GM19372 (cell line): ENCODE measurements around the gene KMO.

Experiments
- ATAC-seq: cut with Tn5 transposase; IDR thresholded peaks from one replicate; pipeline ENCODE4 v1.9.1; 2021; ENCODE audit warnings: mild to moderate bottlenecking, low read depth, moderate library complexity; ENCODE audit not compliant: unreplicated experiment

The KMO gene

DNA sequence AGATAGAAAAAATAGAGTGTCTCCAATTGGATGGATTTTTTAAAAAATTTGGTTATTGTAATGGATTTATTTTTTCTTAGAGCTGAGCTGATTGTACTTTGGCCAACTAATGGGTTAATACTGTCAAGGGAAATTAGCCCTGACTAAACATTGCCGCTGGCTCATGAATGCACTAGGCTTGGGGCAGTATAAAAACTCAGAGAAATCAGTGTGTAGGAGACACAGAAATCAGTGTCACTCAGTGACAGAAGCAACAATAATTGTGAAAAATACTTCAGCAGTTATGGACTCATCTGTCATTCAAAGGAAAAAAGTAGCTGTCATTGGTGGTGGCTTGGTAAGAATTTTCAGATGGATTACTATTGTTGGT, at the start of gene KMO:
TSS of gene KMO (plus strand) at position 217 of the 370 bp plus-strand sequence. CDS start at position 284, 67 bp downstream.
- peak; percentile 28 for ATAC-seq

DNA sequence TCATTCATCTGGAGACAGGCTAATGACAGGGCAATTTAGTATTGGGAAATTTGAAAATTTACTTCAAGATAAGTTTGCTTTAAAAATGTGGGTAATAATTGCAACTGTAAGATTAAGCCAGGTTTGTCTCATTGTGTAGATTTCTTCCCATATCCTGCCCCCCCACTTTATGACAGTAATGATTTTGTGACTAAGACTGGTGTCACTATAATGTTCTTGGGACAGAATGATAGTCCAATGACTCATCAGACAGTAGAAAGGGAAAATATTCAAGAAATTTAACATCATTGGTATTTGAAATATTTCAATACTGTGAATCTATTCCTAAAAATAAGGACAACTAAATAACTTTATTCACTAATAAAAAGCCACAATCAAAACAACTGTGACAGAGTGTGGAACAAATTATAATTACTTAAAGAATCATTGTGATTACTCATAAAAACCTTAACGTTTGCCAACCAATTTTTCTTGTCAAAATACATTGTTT, 49.4 kb upstream of the KMO start:
- ATAC-seq = no peak

- ATAC-seq = peak; percentile 37
Observed at GRCh38 chr1:241485145-241485544, 47.0 kb upstream of the KMO start.

- peak; percentile 76 for ATAC-seq
Observed at GRCh38 chr1:241485554-241485992, 46.6 kb upstream of the KMO start.

GRCh38 chr1:241488739-241489138, 43.4 kb upstream of the KMO start:
- no peak for ATAC-seq

DNA sequence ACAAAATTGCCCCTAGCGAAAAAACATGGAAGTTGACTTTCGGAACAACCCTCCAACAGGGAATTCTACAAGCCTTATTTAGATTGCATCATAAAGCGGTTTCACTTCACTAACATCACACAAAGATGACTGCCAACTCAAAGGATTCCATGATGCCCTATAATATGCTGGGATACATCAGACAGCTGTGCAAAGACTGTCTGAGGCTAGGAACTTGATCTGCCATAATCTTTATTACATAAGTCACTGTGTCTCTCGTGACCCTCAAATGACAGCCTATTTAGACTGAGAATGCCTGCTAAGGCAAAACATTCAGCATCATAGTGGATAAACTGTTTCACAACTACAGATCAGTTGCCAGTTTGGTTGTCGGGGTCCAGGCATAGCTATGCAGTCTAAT, 36.4 kb upstream of the KMO start:
- ATAC-seq = no peak

- no peak for ATAC-seq
Observed at GRCh38 chr1:241499910-241500309, 32.3 kb upstream of the KMO start.

DNA sequence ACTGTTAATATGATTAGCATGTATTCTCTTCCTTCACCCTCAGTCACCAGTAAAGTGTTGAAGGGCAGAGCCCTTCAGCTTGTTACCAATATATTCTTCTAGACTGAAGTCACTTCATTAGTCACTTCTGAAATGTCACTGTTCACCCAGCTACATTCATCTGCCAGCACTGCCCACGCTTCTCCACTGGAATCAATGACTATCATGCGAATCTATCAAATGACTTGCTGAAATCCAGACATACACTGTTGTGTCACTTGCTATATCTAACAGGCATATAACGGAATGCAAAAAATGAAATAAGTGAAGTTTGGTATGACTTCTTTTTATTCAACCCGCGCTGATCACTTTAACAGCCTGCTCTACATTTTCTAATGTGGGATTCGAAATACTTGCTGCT, 28.7 kb upstream of the KMO start:
- ATAC-seq = no peak

- no peak for ATAC-seq
Observed at GRCh38 chr1:241507189-241507863, 24.9 kb upstream of the KMO start.

- ATAC-seq = no peak
Observed at GRCh38 chr1:241513378-241513777, 18.8 kb upstream of the KMO start.

- peak; percentile 29 for ATAC-seq
Observed at GRCh38 chr1:241518476-241519307, 13.5 kb upstream of the KMO start.

DNA sequence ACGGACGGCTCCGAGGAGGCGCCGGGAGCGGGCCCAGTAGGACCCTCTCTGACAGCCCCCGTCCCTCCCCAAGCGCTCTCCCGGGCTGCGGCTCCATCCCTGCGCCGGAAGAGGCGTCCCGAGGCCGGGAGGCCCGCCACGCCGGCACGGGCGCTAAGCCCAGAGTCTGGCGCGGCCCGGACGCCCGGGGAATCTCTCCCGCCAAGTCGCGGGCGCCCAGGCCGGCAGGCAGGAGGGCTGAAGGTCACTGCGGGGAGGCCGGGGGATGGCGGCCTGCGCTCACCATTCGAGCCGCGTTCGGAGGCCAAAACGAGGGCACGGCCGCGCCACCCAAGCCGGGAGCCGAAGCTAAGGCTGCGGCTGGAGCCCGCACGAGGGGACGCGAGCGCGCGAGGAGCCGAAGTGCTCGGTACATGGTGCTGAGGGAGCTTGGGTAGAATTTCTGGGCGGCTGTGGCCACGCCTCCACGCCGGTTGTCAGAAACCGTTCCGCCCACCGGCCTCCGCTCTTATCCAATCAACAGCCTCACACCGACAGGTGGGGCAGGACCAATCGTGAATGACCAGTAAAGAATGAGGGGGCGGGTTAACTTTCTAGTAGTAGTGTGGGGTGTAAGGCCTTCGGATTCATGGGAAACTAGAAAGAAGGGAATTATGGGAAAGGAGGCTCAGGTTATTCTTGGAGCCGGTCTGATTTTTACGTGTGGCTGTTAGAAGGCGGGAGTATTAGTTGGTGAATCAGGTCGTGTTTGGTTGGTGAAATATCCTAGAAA, 12.7 kb upstream of the KMO start, which contains the start of gene FH:
TSS of gene FH (minus strand) at position 448 of the 772 bp plus-strand sequence. CDS start at position 415, 33 bp downstream.
- peak; percentile 96 for ATAC-seq

GRCh38 chr1:241520080-241520465, 12.1 kb upstream of the KMO start:
- ATAC-seq = no peak

- ATAC-seq = no peak
Observed at GRCh38 chr1:241521718-241522117, 10.5 kb upstream of the KMO start.

DNA sequence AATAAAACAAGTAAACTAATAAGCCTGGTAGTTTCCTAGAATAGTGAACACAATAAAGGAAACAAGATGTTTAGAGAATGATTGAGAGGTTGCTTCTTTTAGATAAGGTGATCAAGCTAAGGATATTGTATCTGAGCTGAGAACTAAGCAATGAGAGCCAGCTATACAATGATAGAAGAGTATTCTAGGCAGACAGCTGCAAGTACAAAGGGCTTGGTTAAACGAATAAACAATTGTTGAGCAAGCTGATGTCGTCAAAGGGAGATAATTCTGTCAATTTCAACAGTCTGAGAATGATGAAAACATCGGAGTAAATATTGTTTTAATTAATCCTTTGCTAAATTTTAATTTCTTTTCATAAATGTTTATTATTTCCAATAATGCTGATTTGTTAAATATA, 7.2 kb upstream of the KMO start:
- no peak for ATAC-seq

GRCh38 chr1:241527146-241527545, 5.0 kb upstream of the KMO start:
- no peak for ATAC-seq

DNA sequence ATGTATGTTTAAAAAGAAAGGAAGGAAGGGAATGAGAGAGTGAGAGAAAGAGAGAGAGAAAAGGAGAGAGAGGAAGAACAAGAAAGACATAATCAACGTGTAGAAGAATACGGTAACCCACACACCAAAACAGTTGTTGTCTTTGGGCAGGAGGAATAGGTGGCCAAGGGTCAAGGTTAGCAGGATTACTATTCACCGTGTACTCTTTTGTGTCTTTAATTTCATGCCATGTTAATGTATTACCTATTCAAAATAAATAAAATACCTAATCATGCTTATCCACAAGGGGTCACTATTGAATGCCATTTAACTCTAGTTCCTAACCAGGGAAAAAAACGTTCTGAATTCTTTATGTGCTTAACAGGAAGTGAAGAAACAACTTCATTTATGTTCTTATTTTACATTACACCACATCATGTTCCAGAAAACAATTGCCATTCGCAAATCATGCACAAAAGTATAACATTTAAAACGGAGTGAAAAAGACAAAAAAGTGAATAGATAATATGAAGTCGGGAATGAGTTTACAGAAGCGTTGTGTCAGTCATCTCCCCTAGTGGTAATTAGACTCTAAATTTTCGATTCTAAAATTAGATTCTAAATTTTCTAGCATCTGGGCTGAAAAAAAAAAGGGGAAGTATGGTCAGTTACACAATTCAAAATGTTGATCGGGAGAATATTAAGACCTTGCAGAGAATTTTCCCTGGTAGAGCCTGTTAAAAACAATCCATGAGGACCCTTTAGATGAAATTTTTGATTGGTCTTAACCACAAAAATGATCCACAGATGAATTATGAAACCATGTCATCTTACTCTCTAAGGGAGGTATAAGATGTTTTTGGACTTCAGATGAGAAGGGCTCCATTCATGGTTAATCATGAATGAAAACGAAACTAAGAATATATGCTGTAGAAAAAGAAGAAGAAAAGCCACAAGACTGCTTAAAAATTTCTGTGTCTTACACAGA, 700 bp upstream of the KMO start:
- peak; percentile 55 for ATAC-seq

DNA sequence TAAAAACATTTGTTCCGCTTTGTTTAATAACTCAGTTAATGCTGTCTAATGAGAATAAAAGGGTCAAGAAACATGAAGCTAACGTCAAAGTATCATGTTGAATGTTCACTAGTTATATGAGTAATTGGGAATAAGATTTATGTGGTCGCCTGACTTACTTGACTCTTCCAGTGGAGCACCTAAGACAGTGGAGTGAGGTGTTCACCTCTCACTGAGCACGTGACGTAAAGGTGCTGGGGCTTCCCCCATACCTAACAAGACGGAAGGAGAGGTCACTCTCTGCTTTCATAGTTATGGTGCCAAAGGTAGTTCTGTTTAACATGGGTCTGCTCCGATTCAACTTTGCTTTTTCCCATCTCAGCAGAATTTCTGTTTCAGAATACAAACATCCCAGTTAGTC, 686 bp downstream of the KMO start:
- peak; percentile 51 for ATAC-seq

DNA sequence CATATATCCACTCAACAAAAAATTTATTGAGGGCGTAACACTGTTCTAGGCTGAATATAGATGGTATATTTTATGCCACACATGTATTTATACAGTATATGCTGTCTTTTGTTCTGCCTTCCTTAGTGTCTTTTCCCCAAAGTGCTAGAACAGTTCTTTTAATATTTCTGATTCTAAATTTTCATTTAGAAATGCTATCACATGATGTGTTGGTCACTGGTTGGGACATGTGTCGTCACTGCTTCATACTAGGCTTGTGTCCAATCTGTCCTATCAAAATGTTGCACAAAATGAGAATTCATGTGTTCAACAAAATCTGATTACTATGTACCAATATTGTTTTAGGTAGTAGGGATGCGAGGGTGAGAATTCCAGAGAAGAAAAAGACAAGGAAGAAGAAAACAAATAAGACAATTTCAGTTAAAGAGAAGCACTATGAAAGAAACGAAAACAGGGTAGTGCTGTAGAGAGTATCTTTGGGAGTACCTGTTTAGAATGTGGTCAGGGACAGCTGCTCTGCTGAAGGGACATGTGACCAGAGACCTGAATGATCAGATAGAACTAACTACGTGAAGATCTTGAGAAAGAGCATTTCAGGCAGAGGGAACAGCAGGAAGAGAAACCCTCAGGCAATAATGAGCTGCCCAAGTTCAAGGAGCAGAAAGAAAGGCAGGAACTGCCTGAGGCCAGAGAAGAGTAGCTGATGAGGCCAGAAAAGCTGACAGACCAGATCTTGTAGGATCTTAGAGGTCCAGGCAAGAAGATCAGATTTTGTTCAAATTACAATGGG, 1.3 kb downstream of the KMO start:
- ATAC-seq = peak; percentile 40
